GM12878 (cell line): ENCODE data around the gene TINCR.

Experiments used
- CREM ChIP-seq: IDR thresholded peaks from 2 replicates; pipeline ENCODE4 v1.6.1; 2014; ENCODE audit warnings: antibody characterized with exemption, low read depth
- EP300 ChIP-seq, 2 experiments: fragments of 150-350 bp in 1 of 2; IDR thresholded peaks; 2 replicates each; pipeline ENCODE4 v1.6.1; 2011 to 2012; ENCODE audit warnings: low read depth in 2 of 2, low read length in 2 of 2, borderline replicate concordance in 1 of 2, improper control_type of control experiment in 1 of 2, inconsistent platforms in 1 of 2; ENCODE audit not compliant: control insufficient read depth in 1 of 2
- POLR2AphosphoS2 ChIP-seq: IDR thresholded peaks from 2 replicates; pipeline ENCODE4 v1.6.1; 2011; ENCODE audit warnings: low read depth, mild to moderate bottlenecking, low read length, improper control_type of control experiment, moderate library complexity
- RAD21 ChIP-seq: IDR thresholded peaks from 2 replicates; pipeline ENCODE4 v1.6.1; 2011; ENCODE audit warnings: mild to moderate bottlenecking, low read depth, low read length, moderate library complexity; ENCODE audit not compliant: insufficient read depth
- TCF7 ChIP-seq: IDR thresholded peaks from 2 replicates; pipeline ENCODE4 v1.6.1; 2014; ENCODE audit warnings: antibody characterized with exemption, borderline replicate concordance
- TF ChIP-seq, protein P1 (sequence below), 3 experiments: IDR thresholded peaks in 2 of 3; conservative IDR thresholded peaks in 1 of 3; 2 replicates each; pipeline ENCODE4 v1.5.1; 2011; ENCODE audit warnings: low read depth in 3 of 3, low read length in 3 of 3, mild to moderate bottlenecking in 3 of 3, control low read depth in 2 of 3, moderate library complexity in 2 of 3, inconsistent platforms in 1 of 3, mixed read lengths in 1 of 3; ENCODE audit not compliant: control insufficient read depth in 2 of 3, insufficient read depth in 1 of 3; ENCODE audit errors: extremely low read depth in 1 of 3
- TF ChIP-seq, protein P2 (sequence below): fragments of 150-350 bp; IDR thresholded peaks from 2 replicates; pipeline ENCODE4 v1.6.1; 2014; ENCODE audit warnings: mild to moderate bottlenecking, low read depth, low read length

- no peak for TF ChIP-seq POLR2AphosphoS2
- TF ChIP-seq EP300 (IDR thresholded peaks at IDR 0.05; ENCODE audit: borderline replicate concordance in 1 of 2, control insufficient read depth in 1 of 2, low read depth in 2 of 2, low read length in 2 of 2), result no peak
- TF ChIP-seq RAD21, result no peak
- no peak for TF ChIP-seq CREM
- TF ChIP-seq, protein P1, sequence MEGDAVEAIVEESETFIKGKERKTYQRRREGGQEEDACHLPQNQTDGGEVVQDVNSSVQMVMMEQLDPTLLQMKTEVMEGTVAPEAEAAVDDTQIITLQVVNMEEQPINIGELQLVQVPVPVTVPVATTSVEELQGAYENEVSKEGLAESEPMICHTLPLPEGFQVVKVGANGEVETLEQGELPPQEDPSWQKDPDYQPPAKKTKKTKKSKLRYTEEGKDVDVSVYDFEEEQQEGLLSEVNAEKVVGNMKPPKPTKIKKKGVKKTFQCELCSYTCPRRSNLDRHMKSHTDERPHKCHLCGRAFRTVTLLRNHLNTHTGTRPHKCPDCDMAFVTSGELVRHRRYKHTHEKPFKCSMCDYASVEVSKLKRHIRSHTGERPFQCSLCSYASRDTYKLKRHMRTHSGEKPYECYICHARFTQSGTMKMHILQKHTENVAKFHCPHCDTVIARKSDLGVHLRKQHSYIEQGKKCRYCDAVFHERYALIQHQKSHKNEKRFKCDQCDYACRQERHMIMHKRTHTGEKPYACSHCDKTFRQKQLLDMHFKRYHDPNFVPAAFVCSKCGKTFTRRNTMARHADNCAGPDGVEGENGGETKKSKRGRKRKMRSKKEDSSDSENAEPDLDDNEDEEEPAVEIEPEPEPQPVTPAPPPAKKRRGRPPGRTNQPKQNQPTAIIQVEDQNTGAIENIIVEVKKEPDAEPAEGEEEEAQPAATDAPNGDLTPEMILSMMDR (IDR thresholded peaks at IDR 0.05 in 2 of 3, conservative IDR thresholded peaks at IDR 0.05 in 1 of 3; ENCODE audit: control insufficient read depth in 2 of 3, extremely low read depth in 1 of 3, insufficient read depth in 1 of 3, low read depth in 3 of 3, low read length in 3 of 3), result no peak
- no peak for TF ChIP-seq TCF7
- TF ChIP-seq, protein P2, sequence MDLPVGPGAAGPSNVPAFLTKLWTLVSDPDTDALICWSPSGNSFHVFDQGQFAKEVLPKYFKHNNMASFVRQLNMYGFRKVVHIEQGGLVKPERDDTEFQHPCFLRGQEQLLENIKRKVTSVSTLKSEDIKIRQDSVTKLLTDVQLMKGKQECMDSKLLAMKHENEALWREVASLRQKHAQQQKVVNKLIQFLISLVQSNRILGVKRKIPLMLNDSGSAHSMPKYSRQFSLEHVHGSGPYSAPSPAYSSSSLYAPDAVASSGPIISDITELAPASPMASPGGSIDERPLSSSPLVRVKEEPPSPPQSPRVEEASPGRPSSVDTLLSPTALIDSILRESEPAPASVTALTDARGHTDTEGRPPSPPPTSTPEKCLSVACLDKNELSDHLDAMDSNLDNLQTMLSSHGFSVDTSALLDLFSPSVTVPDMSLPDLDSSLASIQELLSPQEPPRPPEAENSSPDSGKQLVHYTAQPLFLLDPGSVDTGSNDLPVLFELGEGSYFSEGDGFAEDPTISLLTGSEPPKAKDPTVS, result no peak
These were observed 27.5 kb downstream of the TINCR start for GRCh38 chr19:5540208-5540607.
